GM23248 (cell line): ENCODE results near the gene SCGB1A1. TPM values are rescaled to one million over a fixed set of nuclear protein-coding genes. Genes with fewer than 3 reads are reported as not detected.

Experiments
- DNase-seq: peaks from one replicate; pipeline ENCODE4 v3.0.0-alpha.2; 2015
- H2AFZ ChIP-seq: fragments of 200-600 bp; sonication (generic); 2 replicates; pipeline ENCODE4 v1.6.1; 2016; ENCODE audit warnings: antibody characterized with exemption
- H3F3A ChIP-seq: fragments of 200-600 bp; sonication (generic); 2 replicates; pipeline ENCODE4 v1.6.1; 2016; ENCODE audit warnings: mild to moderate bottlenecking, antibody characterized with exemption, mixed run types; ENCODE audit not compliant: insufficient read depth
- H3K27ac ChIP-seq: fragments of 200-600 bp; sonication (generic); 2 replicates; pipeline ENCODE4 v1.5.1; 2016; ENCODE audit warnings: mild to moderate bottlenecking
- H3K27me3 ChIP-seq: fragments of 200-600 bp; sonication (generic); replicated peaks from 2 replicates; pipeline ENCODE4 v1.6.1; 2016; ENCODE audit warnings: mild to moderate bottlenecking; ENCODE audit not compliant: insufficient read depth
- H3K36me3 ChIP-seq: fragments of 200-600 bp; sonication (generic); 2 replicates; pipeline ENCODE4 v1.6.1; 2016; ENCODE audit warnings: low read depth, mild to moderate bottlenecking
- H3K4me1 ChIP-seq: fragments of 200-600 bp; sonication (generic); 2 replicates; pipeline ENCODE4 v1.6.1; 2016; ENCODE audit warnings: mild to moderate bottlenecking; ENCODE audit not compliant: insufficient read depth
- H3K4me2 ChIP-seq: fragments of 200-600 bp; sonication (generic); one replicate; pipeline ENCODE4 v1.6.1; 2016; ENCODE audit warnings: mild to moderate bottlenecking; ENCODE audit not compliant: unreplicated experiment
- H3K4me3 ChIP-seq: fragments of 200-600 bp; sonication (generic); 2 replicates; pipeline ENCODE4 v1.5.1; 2016; ENCODE audit warnings: mild to moderate bottlenecking
- H3K79me2 ChIP-seq: fragments of 200-600 bp; sonication (generic); 2 replicates; pipeline ENCODE4 v1.6.1; 2016; ENCODE audit warnings: mild to moderate bottlenecking; ENCODE audit not compliant: insufficient read depth
- H3K9ac ChIP-seq: fragments of 200-600 bp; sonication (generic); 2 replicates; pipeline ENCODE4 v1.6.1; 2016; ENCODE audit warnings: mild to moderate bottlenecking
- H3K9me2 ChIP-seq: fragments of 200-600 bp; sonication (generic); 2 replicates; pipeline ENCODE4 v1.6.1; 2016; ENCODE audit warnings: mixed run types, mild to moderate bottlenecking, moderate library complexity; ENCODE audit not compliant: insufficient read depth
- H3K9me3 ChIP-seq: fragments of 200-600 bp; sonication (generic); one replicate; pipeline ENCODE4 v1.6.1; 2017; ENCODE audit warnings: low read depth
- H4K20me1 ChIP-seq: fragments of 200-600 bp; sonication (generic); 2 replicates; pipeline ENCODE4 v1.6.0; 2016; ENCODE audit not compliant: insufficient read depth
- EZH2 ChIP-seq: fragments of 200-600 bp; sonication (generic); IDR thresholded peaks from 2 replicates; pipeline ENCODE4 v1.6.1; 2018; ENCODE audit warnings: antibody characterized with exemption, mild to moderate bottlenecking; ENCODE audit not compliant: insufficient read depth, poor library complexity, severe bottlenecking
- EZH2phosphoT487 ChIP-seq: fragments of 200-600 bp; sonication (generic); IDR thresholded peaks from 2 replicates; pipeline ENCODE4 v1.6.1; 2018; ENCODE audit warnings: antibody characterized with exemption, moderate library complexity, mild to moderate bottlenecking, low read depth; ENCODE audit not compliant: insufficient read depth
- WGBS, 2 experiments: methylation state at CpG; one replicate each; pipeline ENCODE4 v1.1.6; 2015 to 2017; ENCODE audit warnings: low lambda C conversion rate in 2 of 2, low coverage in 1 of 2; ENCODE audit errors: missing lambda C conversion rate in 2 of 2; 5-methylcytosine and 5-hydroxymethylcytosine counted together
- in situ Hi-C: fragments of 300-500 bp; cut with MboI; formaldehyde crosslinking; loops from 2 replicates; pipeline ENCODE4 v1.15.0; 2020
- polyA plus RNA-seq: library from polyadenylated mRNA; unstranded; fragments of >200 nt; fragmentation: Nextera tagmentation; extraction: Ambion mirVana; gene quantifications from 2 replicates; pipeline ENCODE4 v1.2.1, GENCODE V29; 2016
- total RNA-seq: library from RNA; depleted of rRNA; stranded (reverse); fragments of >200 nt; shearing (Covaris generic); gene quantifications from 2 replicates; pipeline ENCODE4 v1.2.3, GENCODE V29; 2014

SCGB1A1 gene
- total and polyA plus RNA-seq, 2 experiments from 2014 or later, result not detected

DNA sequence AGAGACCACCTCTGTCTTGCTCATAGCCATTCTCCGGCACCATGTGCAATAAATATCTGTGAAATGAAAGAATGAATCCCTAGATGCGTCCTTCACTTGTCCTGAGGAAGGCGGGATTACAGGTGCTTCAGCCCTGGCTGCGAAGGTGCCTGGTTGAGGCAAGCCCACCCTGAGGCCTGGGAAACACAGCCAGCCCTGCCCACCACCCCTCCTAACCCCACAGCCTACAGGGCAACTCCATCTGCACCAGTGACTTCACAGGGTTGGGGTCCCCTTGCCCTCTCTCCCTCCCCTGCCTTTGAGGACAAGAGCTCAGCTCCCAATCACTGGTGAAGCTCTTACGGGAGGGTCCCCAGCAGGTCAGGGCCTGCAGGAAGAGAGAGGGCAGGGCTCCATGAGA is 17.5 kb upstream of the SCGB1A1 start:
- no peaks in the 10 kb centered on the region for H3K27me3 ChIP-seq
- in situ Hi-C loops, result no loop called here
- H3F3A ChIP-seq, result peaks cover 16% of the 10 kb centered on the region
- H3K9me3 ChIP-seq, result no peaks in the 10 kb centered on the region
- no peaks in the 10 kb centered on the region for H3K36me3 ChIP-seq
- DNase-seq, result no peak
- whole genome bisulfite sequencing, 2 experiments, result 74 to 78% methylated on average over 5 of the region's 5 CpGs
- no peak for TF ChIP-seq EZH2phosphoT487
- no peak for TF ChIP-seq EZH2
- no peaks in the 10 kb centered on the region for H3K79me2 ChIP-seq
- H3K4me1 ChIP-seq, result peaks cover 49% of the 10 kb centered on the region
- H2AFZ ChIP-seq, result peak overlapping the region; percentile 69; the same call in 1 of the 2 replicates
- no peaks in the 10 kb centered on the region for H3K9me2 ChIP-seq
- H4K20me1 ChIP-seq, result no peaks in the 10 kb centered on the region
- H3K4me3 ChIP-seq, result no peak overlapping the region
- peak overlapping the region; percentile 56 for H3K4me2 ChIP-seq
- peak overlapping the region; percentile 55 for H3K27ac ChIP-seq
- peak overlapping the region; percentile 51 for H3K9ac ChIP-seq

DNA sequence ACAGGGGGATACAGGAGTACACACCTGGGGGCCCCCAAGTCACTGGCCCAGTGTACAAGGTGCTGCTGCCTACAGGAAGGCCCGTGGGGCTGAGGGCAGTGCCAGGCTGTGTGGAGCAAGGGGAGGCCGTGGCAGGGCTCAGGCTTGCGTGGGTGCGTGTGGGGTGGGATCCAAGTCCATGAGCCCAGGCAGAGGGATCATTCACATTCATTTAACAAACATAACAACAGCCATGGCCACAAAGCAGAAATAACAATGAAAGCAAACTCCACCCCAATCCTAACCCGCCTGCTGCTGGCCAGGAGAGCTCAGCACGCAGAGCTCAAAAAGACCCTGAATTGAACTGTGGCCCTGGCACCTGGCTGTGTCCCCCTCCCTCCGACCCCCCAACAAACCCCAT is 17.0 kb upstream of the SCGB1A1 start:
- H3K36me3 ChIP-seq, result no peaks in the 10 kb centered on the region
- no peaks in the 10 kb centered on the region for H3K79me2 ChIP-seq
- H3K9me3 ChIP-seq, result no peaks in the 10 kb centered on the region
- H3K9me2 ChIP-seq, result no peaks in the 10 kb centered on the region
- H3K27ac ChIP-seq, result peak overlapping the region; percentile 33; the same call in 1 of the 2 replicates
- H4K20me1 ChIP-seq, result no peaks in the 10 kb centered on the region
- peak; percentile 51 for DNase-seq
- peak overlapping the region; percentile 69 for H2AFZ ChIP-seq
- no peak for TF ChIP-seq EZH2
- peak overlapping the region; percentile 51 for H3K9ac ChIP-seq
- H3F3A ChIP-seq, result peaks cover 16% of the 10 kb centered on the region
- peak overlapping the region; percentile 20; the same call in 1 of the 2 replicates for H3K4me3 ChIP-seq
- H3K4me1 ChIP-seq, result peaks cover 49% of the 10 kb centered on the region
- H3K4me2 ChIP-seq, result peak overlapping the region; percentile 56
- in situ Hi-C loops, result no loop called here
- WGBS, 2 experiments, result 26 to 28% methylated on average over 6 to 7 of the region's 7 CpGs
- H3K27me3 ChIP-seq, result no peaks in the 10 kb centered on the region

DNA sequence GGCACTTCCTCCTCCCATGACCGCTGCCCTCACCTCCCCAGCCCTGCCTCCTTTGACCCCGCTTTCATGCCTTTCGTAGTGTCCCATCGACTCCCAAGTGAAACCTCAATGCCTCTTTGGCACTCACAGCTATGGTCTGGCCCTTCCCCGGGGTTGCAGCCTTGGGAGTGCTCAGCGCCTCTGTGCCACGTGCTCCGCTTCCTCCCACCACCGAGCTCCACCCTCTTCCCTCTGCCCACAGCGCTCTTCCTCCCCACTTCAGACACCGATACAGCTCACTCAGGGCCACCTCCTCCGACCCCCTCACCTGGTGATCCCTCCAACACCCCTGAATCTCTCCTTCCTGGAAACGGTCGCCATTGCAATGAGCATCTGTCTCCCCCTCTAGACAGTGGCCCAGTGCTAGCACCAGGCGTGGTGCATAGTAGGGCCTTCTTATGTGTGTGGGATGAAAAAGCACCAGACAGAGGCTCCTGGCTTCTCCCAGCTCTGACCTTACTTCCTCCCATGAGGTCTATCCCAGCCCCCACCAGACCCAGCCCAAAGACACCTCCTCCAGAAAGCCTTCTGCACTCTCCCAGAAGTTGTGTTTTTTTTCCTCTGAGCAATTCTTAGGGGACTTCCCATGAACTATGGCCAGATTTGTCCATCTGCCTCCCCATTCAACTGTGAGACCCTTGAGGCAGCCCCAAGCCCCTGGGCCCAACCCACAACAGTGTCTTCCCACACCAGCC is 16.4 kb upstream of the SCGB1A1 start:
- DNase-seq, result peak; percentile 57
- Histone ChIP-seq H3K9me2 (no peaks in the 10 kb centered on the region), H3K36me3 (no peaks in the 10 kb centered on the region), H3F3A (peaks cover 16% of the 10 kb centered on the region), H3K27ac (peak overlapping the region; percentile 33; the same call in 1 of the 2 replicates), H3K4me3 (peak overlapping the region; percentile 20; the same call in 1 of the 2 replicates), H3K9ac (peak overlapping the region; percentile 51), H2AFZ (peak overlapping the region; percentile 69), H3K27me3 (no peaks in the 10 kb centered on the region), H3K4me1 (peaks cover 49% of the 10 kb centered on the region), H3K4me2 (peak overlapping the region; percentile 56), H3K79me2 (no peaks in the 10 kb centered on the region), H3K9me3 (no peaks in the 10 kb centered on the region), H4K20me1 (no peaks in the 10 kb centered on the region)
- 25 to 28% methylated on average over 13 to 15 of the region's 15 CpGs for WGBS, 2 experiments
- in situ Hi-C loops, result no loop called here
- TF ChIP-seq EZH2phosphoT487 (no peak), EZH2 (no peak)

DNA sequence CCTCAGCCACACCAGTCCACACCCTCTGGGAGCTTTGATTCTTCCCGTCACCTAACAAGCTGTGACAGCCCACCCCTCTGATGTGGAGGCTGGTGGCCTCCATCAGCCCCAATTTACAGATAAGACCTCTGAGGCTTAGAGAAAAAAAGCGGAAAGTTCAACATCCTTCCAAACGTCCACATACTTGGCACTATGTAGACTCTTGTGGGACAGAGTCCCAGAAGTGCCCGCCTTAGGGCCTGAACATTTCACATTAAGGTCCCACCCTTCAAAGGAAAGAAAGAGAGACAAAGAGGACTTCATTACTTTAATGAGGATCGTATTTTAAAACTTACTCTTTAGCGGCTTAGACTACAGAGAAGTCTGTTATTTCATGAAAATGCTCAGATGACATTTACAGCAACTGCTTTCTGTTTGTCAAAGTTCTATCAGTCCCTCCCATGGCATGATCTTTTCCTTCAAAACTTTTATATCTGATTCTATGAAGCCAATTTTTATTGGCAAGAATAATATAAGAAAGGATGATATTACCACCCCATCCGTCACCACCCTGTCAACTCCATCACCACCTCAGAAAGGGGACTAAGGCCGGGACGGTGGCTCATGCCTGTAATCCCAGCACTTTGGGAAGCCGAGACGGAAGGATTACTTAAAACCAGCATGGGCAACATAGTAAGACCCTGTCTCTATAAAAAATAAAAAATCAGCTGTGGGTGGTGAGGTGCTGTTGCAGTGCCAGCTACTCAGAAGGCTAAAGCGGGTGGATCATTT is 15.7 kb upstream of the SCGB1A1 start:
- TF ChIP-seq EZH2phosphoT487 (no peak), EZH2 (no peak)
- Histone ChIP-seq H3K4me3 (no peak overlapping the region), H3K9me2 (no peaks in the 10 kb centered on the region), H3K9me3 (no peaks in the 10 kb centered on the region), H3K27me3 (no peaks in the 10 kb centered on the region), H3K9ac (no peak overlapping the region), H3K4me1 (peaks cover 48% of the 10 kb centered on the region), H4K20me1 (no peaks in the 10 kb centered on the region), H3F3A (peaks cover 16% of the 10 kb centered on the region), H2AFZ (no peak overlapping the region), H3K4me2 (no peak overlapping the region), H3K36me3 (no peaks in the 10 kb centered on the region), H3K79me2 (no peaks in the 10 kb centered on the region), H3K27ac (no peak overlapping the region)
- 51% methylated on average over 12 of the region's 12 CpGs for WGBS, 2 experiments
- in situ Hi-C loops, result no loop called here
- no peak for DNase-seq
